ES-I3 (cell line): Measurements from ENCODE around the gene INSL3.
"Not testable (repeated sequence)": the region's sequence is repeated elsewhere in the genome, so short reads cannot be mapped to it uniquely, and the experiment has no call there.

Experiments used
- H3K36me3 ChIP-seq: 2 replicates; pipeline ENCODE4 v1.6.1; 2013; ENCODE audit warnings: mild to moderate bottlenecking, low read length, control low read depth, moderate library complexity; ENCODE audit not compliant: insufficient read depth
- H3K4me1 ChIP-seq: 2 replicates; pipeline ENCODE4 v1.6.1; 2013; ENCODE audit warnings: mild to moderate bottlenecking, control low read depth, low read length; ENCODE audit not compliant: insufficient read depth
- H3K9ac ChIP-seq: 2 replicates; pipeline ENCODE4 v1.6.1; 2013; ENCODE audit warnings: low read depth, mild to moderate bottlenecking, low read length, moderate library complexity
- H3K9me3 ChIP-seq: 2 replicates; pipeline ENCODE4 v1.6.1; 2013; ENCODE audit warnings: mild to moderate bottlenecking, low read length, moderate library complexity; ENCODE audit not compliant: control insufficient read depth, insufficient read depth

INSL3 gene

DNA sequence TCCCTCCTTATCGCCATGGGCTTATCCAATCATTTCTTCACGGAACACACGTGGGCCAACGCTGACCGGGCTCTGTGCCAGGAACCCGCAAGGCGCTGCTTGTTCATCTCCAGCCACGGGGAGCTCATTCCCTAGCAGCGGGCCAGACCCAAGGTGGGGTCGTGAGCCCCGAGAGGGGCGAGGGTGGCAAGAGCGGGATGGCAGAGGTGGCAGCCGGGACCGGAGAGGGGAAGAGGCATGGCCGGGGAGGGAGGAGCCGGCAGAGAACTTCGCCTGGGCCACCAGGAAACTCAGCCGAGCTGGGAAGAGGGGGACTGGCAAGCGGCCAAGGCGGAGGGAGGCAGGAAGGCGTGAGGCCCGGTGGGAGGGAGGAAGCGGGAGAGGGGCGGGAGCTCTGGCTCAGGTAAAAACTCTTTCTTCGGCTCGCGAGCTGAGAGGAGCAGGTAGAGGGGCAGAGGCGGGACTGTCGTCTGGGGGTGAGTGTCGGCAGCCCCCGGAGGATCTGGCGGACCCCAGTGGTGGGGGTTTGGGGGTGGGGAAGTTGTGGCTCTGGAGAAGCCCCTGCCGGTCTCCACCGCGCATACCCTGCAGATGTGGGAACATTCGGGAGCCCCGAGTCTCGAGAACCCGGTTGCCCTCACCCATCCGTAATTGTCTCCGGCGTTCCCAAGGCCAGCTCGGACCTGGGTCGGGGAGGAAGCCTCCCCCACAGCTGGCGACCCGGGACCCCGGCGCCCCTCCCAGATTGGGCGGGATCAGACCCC, 26.4 kb downstream of the INSL3 start, which contains the start of gene B3GNT3:
TSS of gene B3GNT3 (plus strand) at position 408 of the 764 bp plus-strand sequence. CDS start 12,670 bp downstream, outside the sequence.
- Histone ChIP-seq H3K9me3 (no peaks in the 10 kb centered on the region), H3K4me1 (0 out of 2 replicates have a peak, but pooled peaks cover 4% of the 10 kb centered on the region), H3K36me3 (no peaks in the 10 kb centered on the region), H3K9ac (peak within 1 kb of the TSS; percentile 61)

DNA sequence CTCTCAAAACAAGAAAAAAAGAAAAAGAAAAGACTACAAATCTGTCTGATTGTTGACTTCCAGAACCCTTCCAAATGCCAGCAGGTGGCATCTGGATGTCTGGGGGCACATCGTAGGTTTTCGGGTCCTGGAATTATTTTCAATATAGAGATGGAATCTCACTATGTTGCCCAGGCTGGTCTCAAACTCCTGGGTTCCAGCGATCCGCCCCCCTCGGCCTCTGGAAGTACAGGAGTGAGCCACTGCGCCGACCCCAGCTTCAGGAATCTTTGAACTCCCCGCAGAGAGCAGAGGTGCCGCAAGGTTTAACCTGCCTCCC, 26.9 kb downstream of the INSL3 start:
- Histone ChIP-seq H3K9ac (peak overlapping the region; percentile 61; the same call in 1 of the 2 replicates), H3K4me1 (0 out of 2 replicates have a peak, but pooled peaks cover 4% of the 10 kb centered on the region), H3K9me3 (no peaks in the 10 kb centered on the region), H3K36me3 (no peaks in the 10 kb centered on the region)

DNA sequence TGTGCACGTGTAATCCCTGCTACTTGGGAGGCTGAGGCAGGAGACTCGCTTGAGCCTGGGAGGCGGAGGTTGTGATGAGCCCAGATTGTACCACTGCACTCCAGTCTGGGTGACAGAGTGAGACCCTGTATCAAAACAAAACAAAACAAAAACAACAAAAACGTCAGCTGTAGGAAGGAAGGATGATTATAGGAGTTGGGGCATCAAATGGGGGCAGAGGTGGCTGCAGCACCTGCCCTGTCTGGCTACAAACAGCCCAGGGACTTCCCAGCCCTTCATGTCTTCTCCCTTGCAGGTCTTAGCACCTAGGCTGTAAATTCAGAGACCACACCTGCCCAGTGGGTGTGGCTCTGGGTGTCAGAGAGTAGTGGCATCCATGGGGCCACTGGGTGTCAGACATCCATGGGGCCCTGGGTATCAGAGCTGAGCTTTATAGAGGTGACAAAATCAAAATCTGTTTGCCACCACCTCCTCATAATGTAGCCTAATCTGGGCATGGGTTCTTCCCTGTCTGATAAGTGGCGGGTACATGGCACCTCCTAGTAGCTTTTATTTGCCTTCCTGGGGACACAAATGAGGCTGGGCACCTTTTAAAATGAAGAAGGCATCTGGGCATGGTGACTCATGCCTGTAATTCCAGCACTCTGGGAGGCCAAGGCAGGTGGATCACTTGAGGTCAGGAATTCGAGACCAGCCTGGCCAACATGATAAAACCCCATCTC, 31.1 kb downstream of the INSL3 start:
- H3K9ac ChIP-seq: no peak overlapping the region
- H3K4me1 ChIP-seq: 0 out of 2 replicates have a peak, but pooled peaks cover 4% of the 10 kb centered on the region
- no peaks in the 10 kb centered on the region for H3K9me3 ChIP-seq
- H3K36me3 ChIP-seq: no peaks in the 10 kb centered on the region

DNA sequence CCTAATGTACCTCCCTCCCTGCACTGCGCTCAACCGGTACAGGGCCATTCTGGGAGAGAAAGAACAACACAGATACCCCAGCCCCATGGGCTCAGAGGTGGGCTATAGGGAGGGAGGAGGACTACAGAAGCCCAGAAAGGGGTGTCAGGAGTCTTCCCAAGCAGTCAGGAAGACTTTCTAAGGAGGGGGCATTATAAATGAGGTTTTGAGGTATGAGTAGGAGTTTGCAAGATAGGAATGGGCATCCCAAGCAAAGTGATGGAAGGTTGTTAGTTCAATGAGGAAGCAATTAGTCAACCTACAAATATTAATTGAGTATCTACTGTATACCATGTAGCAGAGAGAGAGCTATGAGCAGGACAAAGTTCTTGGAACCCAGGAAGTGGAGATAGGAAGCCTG, 32.7 kb downstream of the INSL3 start:
- Histone ChIP-seq H3K4me1 (peaks cover 7% of the 10 kb centered on the region; the same call in 1 of the 2 replicates), H3K9ac (no peak overlapping the region), H3K36me3 (no peaks in the 10 kb centered on the region), H3K9me3 (no peaks in the 10 kb centered on the region)

DNA sequence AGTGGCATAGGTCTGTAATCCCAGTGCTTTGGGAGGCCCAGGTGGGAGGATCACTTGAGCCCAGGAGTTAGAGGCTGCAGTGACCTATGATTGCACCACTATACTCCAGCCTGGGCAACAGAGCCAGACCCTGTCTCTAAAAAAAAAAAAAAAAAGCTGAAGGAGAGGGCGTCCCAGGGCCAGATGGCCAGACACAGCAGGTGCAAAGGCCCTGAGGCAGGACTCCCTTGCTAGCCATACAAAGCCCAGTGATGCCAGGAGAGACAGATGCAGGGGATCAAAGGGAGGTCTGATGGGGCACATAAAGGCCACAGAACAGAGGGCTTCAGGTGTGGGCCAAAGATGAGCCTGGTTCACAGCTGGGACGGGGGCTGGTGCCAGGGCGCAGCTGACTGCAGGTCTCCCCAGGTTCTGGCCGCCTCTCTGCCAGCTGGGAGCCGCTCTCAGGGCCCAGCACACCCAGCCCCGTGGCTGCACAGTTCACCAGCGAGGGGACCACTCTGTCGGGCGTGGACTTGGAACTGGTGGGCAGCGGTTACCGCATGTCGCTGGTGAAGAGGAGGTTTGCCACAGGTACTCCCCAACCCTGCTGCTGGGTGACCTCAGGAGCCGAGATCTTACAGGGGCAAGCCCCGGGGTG, 33.9 kb downstream of the INSL3 start:
- Histone ChIP-seq H3K9me3 (no peaks in the 10 kb centered on the region), H3K4me1 (peaks cover 7% of the 10 kb centered on the region; the same call in 1 of the 2 replicates), H3K36me3 (no peaks in the 10 kb centered on the region), H3K9ac (no peak overlapping the region)

DNA sequence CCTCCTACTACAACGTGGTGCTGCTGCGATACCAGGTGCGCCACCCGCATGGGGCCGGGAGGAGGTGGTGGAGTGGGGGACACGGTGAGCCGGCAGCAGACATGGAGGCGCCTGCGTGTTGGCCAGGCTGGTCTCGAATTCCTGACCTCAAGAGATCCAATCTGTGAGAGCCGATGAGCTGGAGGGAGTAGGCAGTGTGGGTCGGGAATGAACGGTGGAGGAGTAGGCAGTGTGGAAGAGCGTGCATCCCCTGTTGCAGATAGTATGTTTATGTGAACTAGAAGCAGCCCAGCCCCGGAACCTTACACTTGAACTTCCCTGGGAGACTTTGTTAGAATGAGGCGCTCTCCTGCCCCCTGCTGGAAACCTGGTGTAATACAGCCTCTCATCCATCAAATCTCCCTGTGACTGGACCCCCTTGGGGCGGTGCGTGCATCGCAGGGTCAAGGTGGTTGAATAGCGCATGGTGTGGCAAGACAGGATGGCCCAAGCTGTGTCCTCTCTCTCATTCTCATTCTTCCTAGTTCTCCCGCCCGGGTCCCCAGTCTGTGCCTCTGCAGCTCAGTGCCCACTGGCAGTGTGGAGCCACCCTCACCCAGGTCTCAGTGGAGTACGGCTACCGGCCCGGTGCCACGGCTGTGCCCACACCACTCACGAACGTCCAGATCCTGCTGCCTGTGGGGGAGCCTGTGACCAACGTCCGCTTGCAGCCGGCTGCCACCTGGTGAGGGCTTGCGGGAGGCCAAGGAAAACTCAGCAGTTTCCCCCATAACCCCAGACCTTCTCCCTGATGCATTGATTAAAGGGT, 36.9 kb downstream of the INSL3 start:
- H3K4me1 ChIP-seq: peaks cover 3% of the 10 kb centered on the region; the same call in 1 of the 2 replicates
- H3K9ac ChIP-seq: no peak overlapping the region
- no peaks in the 10 kb centered on the region for H3K9me3 ChIP-seq
- no peaks in the 10 kb centered on the region for H3K36me3 ChIP-seq

DNA sequence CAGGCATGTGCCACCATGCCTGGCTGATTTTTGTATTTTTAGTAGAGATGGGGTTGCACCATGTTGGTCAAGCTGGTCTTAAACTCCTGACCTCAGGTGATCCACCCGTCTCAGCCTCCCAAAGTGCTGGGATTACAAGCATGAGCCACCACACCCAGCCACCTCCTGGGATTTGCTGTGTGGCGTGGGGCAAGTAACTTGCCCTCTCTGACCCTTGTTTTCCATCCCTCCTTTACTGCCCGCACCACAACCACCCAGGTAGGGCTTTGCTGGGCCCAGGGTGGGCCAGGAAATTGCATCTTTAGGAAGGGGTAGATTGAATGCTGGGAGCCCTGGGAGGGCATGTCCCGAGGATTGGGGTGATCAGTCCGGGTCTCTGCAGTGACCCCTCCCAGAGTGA, 37.6 kb downstream of the INSL3 start:
- H3K9me3 ChIP-seq, H3K4me1 ChIP-seq, H3K9ac ChIP-seq, H3K36me3 ChIP-seq: not testable (repeated sequence)

DNA sequence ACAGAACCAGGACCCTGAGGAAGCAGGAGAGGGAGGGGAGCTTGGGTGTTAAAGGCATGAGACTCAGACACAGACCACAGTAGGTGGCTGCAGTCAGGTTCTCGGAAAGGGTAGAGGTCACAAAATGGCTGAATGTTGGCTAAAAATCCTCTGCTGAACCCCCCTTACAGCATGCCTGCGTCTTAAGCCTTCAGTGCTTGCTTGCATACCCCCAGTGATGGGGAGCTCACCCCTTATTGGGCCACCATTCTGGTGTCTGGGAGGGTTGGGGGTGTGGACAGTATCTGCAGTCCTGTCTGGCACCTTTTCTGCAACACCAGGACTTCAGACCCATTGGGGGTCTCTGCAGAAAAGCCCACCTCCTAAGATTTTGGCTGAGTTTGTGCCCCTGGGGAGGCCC, 40.5 kb downstream of the INSL3 start:
- no peaks in the 10 kb centered on the region for H3K9me3 ChIP-seq
- H3K36me3 ChIP-seq: no peaks in the 10 kb centered on the region
- no peak overlapping the region for H3K9ac ChIP-seq

DNA sequence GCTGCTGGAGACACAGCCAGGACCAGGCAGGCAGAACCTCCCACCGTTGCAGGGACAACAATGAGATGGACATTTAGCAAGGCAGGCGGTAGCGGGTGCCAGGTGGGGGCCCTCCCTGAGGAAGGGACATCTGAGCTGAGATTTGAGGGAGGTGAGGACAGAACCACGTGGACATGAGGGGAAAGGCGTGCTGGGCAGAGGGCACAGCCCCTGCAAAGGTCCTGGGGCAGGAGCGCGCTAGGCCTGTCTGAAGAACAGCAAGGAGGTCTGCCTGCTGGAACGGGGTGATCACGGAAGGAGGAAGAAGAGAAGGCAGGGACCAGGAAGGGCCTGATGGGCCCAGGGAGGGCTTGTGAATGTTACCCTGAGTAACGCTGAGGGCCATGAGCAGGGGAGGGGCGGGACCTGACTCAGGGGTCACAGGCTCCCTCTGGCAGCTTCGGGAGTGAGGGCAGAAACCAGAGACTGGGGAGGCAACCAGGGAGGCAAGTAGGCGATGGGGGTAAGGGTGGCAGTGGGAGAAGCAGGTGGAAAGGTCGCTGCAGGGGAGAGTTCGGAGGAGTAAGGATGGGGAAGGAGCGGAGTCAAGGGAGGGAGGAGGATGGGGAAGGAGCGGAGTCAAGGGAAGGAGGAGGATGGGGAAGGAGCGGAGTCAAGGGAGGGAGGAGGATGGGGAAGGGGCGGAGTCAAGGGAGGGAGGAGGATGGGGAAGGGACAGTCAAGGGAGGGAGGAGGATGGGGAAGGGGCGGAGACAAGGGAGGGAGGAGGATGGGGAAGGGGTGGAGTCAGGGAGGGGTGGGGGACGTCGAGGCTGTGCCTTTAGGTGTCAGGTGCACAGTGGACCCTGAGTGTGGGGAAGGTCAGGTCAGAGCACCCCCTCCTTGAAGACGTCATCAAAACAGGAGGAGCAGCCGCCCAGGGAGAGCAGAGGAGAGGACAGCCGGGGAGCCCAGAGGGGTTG, 42.1 kb downstream of the INSL3 start:
- H3K9me3 ChIP-seq: no peaks in the 10 kb centered on the region
- H3K9ac ChIP-seq: peak overlapping the region; percentile 44; the same call in 1 of the 2 replicates
- peaks cover 3% of the 10 kb centered on the region; the same call in 1 of the 2 replicates for H3K4me1 ChIP-seq
- H3K36me3 ChIP-seq: no peaks in the 10 kb centered on the region

More for the DNA sequence above, 40.5 kb downstream of the INSL3 start:
- peaks cover 3% of the 10 kb centered on the region; the same call in 1 of the 2 replicates for H3K4me1 ChIP-seq

DNA sequence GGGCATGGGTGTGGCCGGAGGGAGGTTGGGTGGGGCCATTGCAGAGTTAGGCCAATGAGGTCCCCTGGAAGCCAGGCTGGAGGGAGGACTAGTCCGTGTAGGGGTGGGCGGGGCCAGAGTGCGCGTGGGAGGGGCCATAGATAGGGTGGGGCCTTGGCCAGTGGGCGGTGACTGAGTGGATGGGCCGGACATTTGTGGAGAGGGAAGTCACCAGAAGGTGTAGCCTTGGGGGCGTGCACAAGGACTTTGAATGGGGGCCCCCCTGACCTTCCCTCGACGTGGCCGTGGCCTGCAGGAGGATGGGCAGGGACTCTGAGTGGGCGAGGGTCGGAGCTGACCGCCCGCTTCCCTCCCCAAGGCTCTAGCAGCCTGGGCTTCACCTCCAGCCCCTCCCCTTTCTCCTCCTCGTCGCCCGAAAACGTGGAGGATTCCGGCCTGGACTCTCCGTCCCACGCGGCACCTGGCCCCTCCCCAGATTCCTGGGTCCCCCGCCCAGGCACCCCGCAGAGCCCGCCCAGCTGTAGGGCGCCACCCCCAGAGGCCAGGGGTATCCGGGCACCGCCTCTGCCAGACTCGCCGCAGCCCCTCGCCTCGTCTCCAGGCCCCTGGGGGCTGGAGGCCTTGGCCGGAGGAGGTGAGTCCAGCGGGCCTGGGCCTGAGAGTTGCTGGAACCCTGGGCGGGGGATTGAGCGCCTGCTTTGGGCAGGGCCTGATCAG, 42.9 kb downstream of the INSL3 start:
- Histone ChIP-seq H3K36me3 (no peaks in the 10 kb centered on the region), H3K9me3 (no peaks in the 10 kb centered on the region), H3K9ac (peak overlapping the region; percentile 44; the same call in 1 of the 2 replicates), H3K4me1 (no peaks in the 10 kb centered on the region)

DNA sequence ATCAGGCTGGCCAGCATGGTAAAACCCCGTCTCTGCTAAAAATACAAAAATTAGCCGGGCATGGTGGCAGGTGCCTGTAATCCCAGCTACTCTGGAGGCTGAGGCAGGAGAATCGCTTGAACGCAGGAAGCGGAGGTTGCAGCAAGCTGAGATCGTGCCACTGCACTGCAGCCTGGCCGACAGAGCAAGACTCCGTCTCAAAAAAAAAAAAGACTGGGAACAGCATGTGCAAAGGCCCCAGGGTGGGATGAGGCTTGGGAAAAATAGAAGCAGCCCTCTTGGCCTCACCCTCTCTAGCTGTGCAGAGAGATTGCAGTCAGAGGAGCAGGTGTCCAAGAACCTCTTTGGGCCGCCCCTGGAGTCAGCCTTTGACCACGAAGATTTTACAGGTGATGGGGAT, 43.5 kb downstream of the INSL3 start:
- H3K9ac ChIP-seq, H3K9me3 ChIP-seq, H3K4me1 ChIP-seq, H3K36me3 ChIP-seq: not testable (repeated sequence)

DNA sequence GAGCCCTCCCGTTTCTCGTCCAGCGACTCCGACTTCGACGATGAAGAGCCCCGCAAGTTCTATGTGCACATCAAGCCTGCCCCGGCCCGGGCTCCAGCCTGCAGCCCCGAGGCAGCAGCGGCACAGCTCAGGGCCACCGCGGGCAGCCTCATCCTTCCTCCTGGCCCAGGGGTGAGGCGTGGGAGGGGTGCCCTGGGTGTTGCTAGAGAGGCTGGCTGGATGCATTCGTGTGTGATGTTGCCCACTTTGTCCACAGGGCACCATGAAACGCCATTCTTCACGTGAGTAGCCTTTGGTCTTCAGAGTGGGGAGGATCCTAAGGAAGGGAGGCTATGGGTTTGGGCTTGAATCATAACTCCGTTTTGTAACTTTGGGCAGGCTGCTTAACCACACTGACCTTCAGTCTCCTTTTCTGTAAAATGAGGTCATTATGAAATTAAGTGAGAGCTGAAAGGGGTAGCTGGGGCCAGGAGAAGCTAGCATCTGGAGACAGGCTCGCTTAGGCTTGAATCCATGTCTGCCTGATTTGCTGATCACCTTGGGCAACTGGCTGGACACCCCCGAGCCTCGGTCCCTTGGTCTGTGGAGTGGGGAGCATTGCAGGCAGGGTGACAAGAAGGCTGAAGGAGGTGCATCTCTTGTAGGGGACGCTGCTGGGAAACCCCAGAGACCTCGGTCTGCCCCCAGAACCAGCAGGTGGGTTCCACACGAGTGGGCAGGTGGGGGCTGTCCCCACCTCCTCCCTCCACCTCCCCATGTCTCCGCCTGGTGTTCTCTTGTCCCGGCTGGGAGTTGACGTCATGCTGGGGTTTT, 45.1 kb downstream of the INSL3 start:
- Histone ChIP-seq H3K9me3 (no peaks in the 10 kb centered on the region), H3K9ac (no peak overlapping the region), H3K36me3 (no peaks in the 10 kb centered on the region), H3K4me1 (no peaks in the 10 kb centered on the region)
